Activated T-helper 2 cell treated with anti-CD3 and anti-CD28 coated beads, Interferon-gamma antibody, Interleukin-2, Interleukin-4, amounts not matched to agents 10 μg/mL and 5 μg/mL and 100 μg/mL, durations not matched to agents 14 hours and 24 hours and 36 hours (primary cell): ENCODE results near the gene TRABD. TPM values are rescaled to one million over a fixed set of nuclear protein-coding genes. Genes with fewer than 3 reads are reported as not detected.
A peak's percentile ranks its signal among the peaks of the same experiment; 100 is the strongest.

Experiments used
- DNase-seq: peaks from one replicate; pipeline ENCODE4 v3.0.0; 2021; ENCODE audit warnings: low spot score
- H3K27ac Mint-ChIP-seq: one replicate; pipeline ENCODE4 v1.8.0; 2021; ENCODE audit warnings: mixed read lengths
- H3K27me3 Mint-ChIP-seq: one replicate; pipeline ENCODE4 v1.8.0; 2021; ENCODE audit warnings: low read depth, mixed read lengths
- H3K36me3 Mint-ChIP-seq: one replicate; pipeline ENCODE4 v1.8.0; 2021; ENCODE audit warnings: low read depth, mixed read lengths
- H3K4me1 Mint-ChIP-seq: one replicate; pipeline ENCODE4 v1.8.0; 2021; ENCODE audit warnings: low read depth, mixed read lengths
- H3K4me3 Mint-ChIP-seq: one replicate; pipeline ENCODE4 v1.8.0; 2021; ENCODE audit warnings: low read depth, mild to moderate bottlenecking, moderate library complexity, mixed read lengths
- H3K9me3 Mint-ChIP-seq: one replicate; pipeline ENCODE4 v1.8.0; 2021; ENCODE audit warnings: mixed read lengths
- intact Hi-C: fragments of 100-400 bp; cut with micrococcal nuclease; formaldehyde crosslinking; loops from one replicate; pipeline ENCODE4 v1.15.1; 2023
- total RNA-seq: library from RNA; stranded (reverse); gene quantifications from 2 replicates; pipeline ENCODE4 v1.2.3, GENCODE V29; 2022

The TRABD gene
- total RNA-seq, 1 donor from 2014 or later = 104 TPM

- no peak overlapping the region for H3K4me3 Mint-ChIP-seq
- no peaks in the 10 kb centered on the region for H3K4me1 Mint-ChIP-seq
- H3K27ac Mint-ChIP-seq = peak overlapping the region; percentile 0
- H3K36me3 Mint-ChIP-seq = peaks cover 46% of the 10 kb centered on the region
- no peaks in the 10 kb centered on the region for H3K27me3 Mint-ChIP-seq
- intact Hi-C loops = no loop called here
- DNase-seq = no peak
- H3K9me3 Mint-ChIP-seq = no peaks in the 10 kb centered on the region
Measured at GRCh38 chr22:50208939-50209892, 23.5 kb downstream of the TRABD start.

- Mint-ChIP-seq H3K4me3 (no peak overlapping the region), H3K4me1 (no peaks in the 10 kb centered on the region), H3K27me3 (no peaks in the 10 kb centered on the region), H3K9me3 (no peaks in the 10 kb centered on the region), H3K27ac (peak overlapping the region; percentile 0), H3K36me3 (peaks cover 47% of the 10 kb centered on the region)
- DNase-seq = peak; percentile 55
- intact Hi-C loops = loop anchor here (1.0 kb wide), 1 partner anchor 61 kb away; no protein-coding TSS in a partner anchor
Measured at GRCh38 chr22:50209893-50210292, 24.2 kb downstream of the TRABD start.

- no peaks in the 10 kb centered on the region for H3K4me1 Mint-ChIP-seq
- H3K27me3 Mint-ChIP-seq = no peaks in the 10 kb centered on the region
- no peak overlapping the region for H3K4me3 Mint-ChIP-seq
- no peak for DNase-seq
- intact Hi-C loops = loop anchor here (1.0 kb wide), 1 partner anchor 61 kb away; no protein-coding TSS in a partner anchor
- no peak overlapping the region for H3K27ac Mint-ChIP-seq
- H3K36me3 Mint-ChIP-seq = peaks cover 46% of the 10 kb centered on the region
- no peaks in the 10 kb centered on the region for H3K9me3 Mint-ChIP-seq
Measured at GRCh38 chr22:50210378-50211139, 24.8 kb downstream of the TRABD start.

- Mint-ChIP-seq H3K27ac (no peak overlapping the region), H3K4me3 (no peak overlapping the region)
- intact Hi-C loops = no loop called here
Measured at GRCh38 chr22:50211147-50211546, 25.4 kb downstream of the TRABD start.

GRCh38 chr22:50213263-50213662 is 27.6 kb downstream of the TRABD start:
- Mint-ChIP-seq H3K9me3 (no peaks in the 10 kb centered on the region), H3K27ac (no peak overlapping the region), H3K4me3 (no peak overlapping the region), H3K4me1 (no peaks in the 10 kb centered on the region), H3K36me3 (peaks cover 50% of the 10 kb centered on the region), H3K27me3 (no peaks in the 10 kb centered on the region)
- intact Hi-C loops = no loop called here
- DNase-seq = no peak

More at GRCh38 chr22:50211147-50211546, 25.4 kb downstream of the TRABD start:
- Mint-ChIP-seq H3K9me3 (no peaks in the 10 kb centered on the region), H3K27me3 (no peaks in the 10 kb centered on the region), H3K36me3 (peaks cover 50% of the 10 kb centered on the region), H3K4me1 (no peaks in the 10 kb centered on the region)
- no peak for DNase-seq

GRCh38 chr22:50215297-50216054 is 29.8 kb downstream of the TRABD start:
- H3K27me3 Mint-ChIP-seq = no peaks in the 10 kb centered on the region
- intact Hi-C loops = no loop called here
- H3K36me3 Mint-ChIP-seq = peaks cover 48% of the 10 kb centered on the region
- H3K9me3 Mint-ChIP-seq = no peaks in the 10 kb centered on the region
- no peak overlapping the region for H3K4me3 Mint-ChIP-seq
- no peak overlapping the region for H3K27ac Mint-ChIP-seq
- no peak for DNase-seq
- no peaks in the 10 kb centered on the region for H3K4me1 Mint-ChIP-seq

- H3K36me3 Mint-ChIP-seq = peaks cover 50% of the 10 kb centered on the region
- no peaks in the 10 kb centered on the region for H3K4me1 Mint-ChIP-seq
- H3K4me3 Mint-ChIP-seq = no peak overlapping the region
- no peak for DNase-seq
- intact Hi-C loops = no loop called here
- H3K27ac Mint-ChIP-seq = no peak overlapping the region
- H3K27me3 Mint-ChIP-seq = no peaks in the 10 kb centered on the region
- H3K9me3 Mint-ChIP-seq = no peaks in the 10 kb centered on the region
Measured at GRCh38 chr22:50216055-50216683, 30.5 kb downstream of the TRABD start.

GRCh38 chr22:50216684-50217520 is 31.2 kb downstream of the TRABD start:
- no peak for DNase-seq
- Mint-ChIP-seq H3K9me3 (no peaks in the 10 kb centered on the region), H3K27me3 (no peaks in the 10 kb centered on the region), H3K27ac (no peak overlapping the region), H3K36me3 (peaks cover 48% of the 10 kb centered on the region), H3K4me3 (no peak overlapping the region), H3K4me1 (no peaks in the 10 kb centered on the region)
- intact Hi-C loops = no loop called here

GRCh38 chr22:50217543-50218152 is 31.9 kb downstream of the TRABD start:
- H3K4me3 Mint-ChIP-seq = no peak overlapping the region
- intact Hi-C loops = no loop called here
- H3K36me3 Mint-ChIP-seq = peaks cover 46% of the 10 kb centered on the region
- H3K9me3 Mint-ChIP-seq = no peaks in the 10 kb centered on the region
- H3K27ac Mint-ChIP-seq = no peak overlapping the region
- no peaks in the 10 kb centered on the region for H3K27me3 Mint-ChIP-seq
- H3K4me1 Mint-ChIP-seq = no peaks in the 10 kb centered on the region
- DNase-seq = no peak

GRCh38 chr22:50218153-50218995 is 32.7 kb downstream of the TRABD start:
- Mint-ChIP-seq H3K27ac (no peak overlapping the region), H3K27me3 (no peaks in the 10 kb centered on the region), H3K4me1 (no peaks in the 10 kb centered on the region), H3K36me3 (peaks cover 46% of the 10 kb centered on the region), H3K9me3 (no peaks in the 10 kb centered on the region), H3K4me3 (no peak overlapping the region)
- no peak for DNase-seq
- intact Hi-C loops = no loop called here
